Muscle layer of duodenum (tissue), 2 donors: ENCODE results near the gene PPT2.

Source experiments
- H3K27ac ChIP-seq: one replicate; pipeline ENCODE4 v1.7.0; 2013; ENCODE audit warnings: mild to moderate bottlenecking, low read length
- H3K27me3 ChIP-seq: one replicate; pipeline ENCODE4 v1.7.0; 2013; ENCODE audit warnings: low read depth, mild to moderate bottlenecking, control low read depth, low read length
- H3K36me3 ChIP-seq, 2 donors: one replicate each; pipeline ENCODE4 v1.7.0; 2013; ENCODE audit warnings: low read length in 2 of 2, control low read depth in 1 of 2, mild to moderate bottlenecking in 1 of 2; ENCODE audit not compliant: insufficient read depth in 2 of 2, control insufficient read depth in 1 of 2
- H3K4me1 ChIP-seq, 2 donors: one replicate each; pipeline ENCODE4 v1.7.0; 2013; ENCODE audit warnings: low read length in 2 of 2, mild to moderate bottlenecking in 2 of 2, control low read depth in 1 of 2, moderate library complexity in 1 of 2; ENCODE audit not compliant: insufficient read depth in 2 of 2, control insufficient read depth in 1 of 2
- H3K4me3 ChIP-seq, 2 donors: one replicate each; pipeline ENCODE4 v1.7.0; 2013; ENCODE audit warnings: low read length in 2 of 2, low read depth in 1 of 2, mild to moderate bottlenecking in 1 of 2
- H3K9me3 ChIP-seq, 2 donors: one replicate each; pipeline ENCODE4 v1.7.0; 2013; ENCODE audit warnings: low read length in 2 of 2, control low read depth in 1 of 2, mild to moderate bottlenecking in 1 of 2; ENCODE audit not compliant: control insufficient read depth in 1 of 2
- donor health status: healthy.

PPT2 gene, protein sequence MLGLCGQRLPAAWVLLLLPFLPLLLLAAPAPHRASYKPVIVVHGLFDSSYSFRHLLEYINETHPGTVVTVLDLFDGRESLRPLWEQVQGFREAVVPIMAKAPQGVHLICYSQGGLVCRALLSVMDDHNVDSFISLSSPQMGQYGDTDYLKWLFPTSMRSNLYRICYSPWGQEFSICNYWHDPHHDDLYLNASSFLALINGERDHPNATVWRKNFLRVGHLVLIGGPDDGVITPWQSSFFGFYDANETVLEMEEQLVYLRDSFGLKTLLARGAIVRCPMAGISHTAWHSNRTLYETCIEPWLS

DNA sequence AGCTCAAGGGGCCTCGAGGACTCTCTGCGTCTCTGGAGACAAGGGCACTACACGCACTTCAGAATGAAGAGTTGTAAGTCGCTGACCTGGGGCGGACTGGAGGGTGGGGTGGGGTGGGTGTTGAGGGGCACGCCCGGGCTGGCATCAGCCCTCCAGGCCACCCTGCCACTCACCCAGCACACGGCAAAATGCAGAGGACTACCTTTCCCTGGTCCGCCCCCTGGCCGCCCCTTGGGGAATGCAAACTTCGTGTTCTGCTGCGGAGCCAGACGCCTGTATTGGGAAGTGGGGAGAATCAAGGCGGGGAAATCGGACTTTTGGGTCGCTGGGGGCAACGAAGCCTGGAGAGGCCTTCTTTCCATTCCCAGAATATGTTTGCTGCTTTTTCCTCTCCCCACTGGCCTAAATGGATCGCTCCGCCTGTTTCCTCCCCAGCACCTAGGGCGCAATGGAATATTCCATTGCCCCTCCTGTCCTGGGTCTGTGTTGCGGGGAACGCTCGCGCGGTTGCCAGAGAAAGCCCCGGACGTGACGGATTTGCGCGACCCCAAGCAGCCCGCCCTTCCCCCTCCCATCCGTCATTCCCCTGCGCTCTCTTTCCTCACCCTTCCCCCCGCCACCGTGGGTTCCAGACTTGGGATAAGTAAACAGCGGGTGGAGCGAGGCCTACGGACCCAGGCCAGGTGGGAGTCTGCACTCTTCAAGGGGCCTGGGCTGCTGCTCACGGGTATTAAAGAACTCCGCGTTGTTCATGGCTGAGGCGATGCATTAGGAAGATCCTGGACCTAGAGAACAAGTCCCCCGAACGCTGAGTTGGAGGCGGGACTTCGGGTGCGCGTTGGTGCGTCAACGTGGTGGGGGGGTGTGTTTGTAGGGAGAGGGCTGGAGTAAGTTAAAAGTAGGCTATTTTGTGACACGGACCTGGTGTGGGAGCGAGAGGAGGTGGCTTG is at the start of gene PPT2:
Gene PPT2 (plus strand): TSS at position 578 of the 950 bp plus-strand sequence. CDS start 454 bp downstream, outside the sequence.
- no peaks in the 10 kb centered on the region for H3K9me3 ChIP-seq
- H3K27ac ChIP-seq: peak within 1 kb of the TSS; percentile 82
- H3K27me3 ChIP-seq: no peaks in the 10 kb centered on the region
- H3K4me1 ChIP-seq: peaks cover 6 to 48% of the 10 kb centered on the region in 2 donors
- peak within 1 kb of the TSS; percentile 86 to 93 for H3K4me3 ChIP-seq
- peaks cover 17 to 32% of the 10 kb centered on the region in 2 donors for H3K36me3 ChIP-seq

DNA sequence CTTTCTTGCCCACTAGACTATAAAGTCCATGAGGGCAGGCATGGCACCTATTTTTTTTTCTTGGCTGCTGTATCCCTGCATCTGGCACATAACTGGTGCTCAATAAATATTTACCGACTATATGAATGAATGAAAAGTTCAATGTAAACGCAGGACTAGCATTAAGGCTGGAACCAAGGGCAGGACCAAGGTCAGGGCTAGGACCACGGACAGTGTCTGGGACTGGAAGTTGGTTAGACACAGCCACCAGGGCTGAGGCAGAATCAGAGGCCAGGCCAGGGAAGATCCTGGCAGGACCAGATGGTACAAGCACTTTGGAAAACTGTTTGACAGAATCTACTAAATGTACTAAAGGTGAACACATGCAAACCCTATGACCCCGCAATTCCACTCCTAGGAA is 48.5 kb upstream of the PPT2 start:
- H3K4me1 ChIP-seq: peaks cover 0 to 23% of the 10 kb centered on the region in 2 donors
- no peak overlapping the region for H3K4me3 ChIP-seq
- no peaks in the 10 kb centered on the region for H3K27me3 ChIP-seq
- no peaks in the 10 kb centered on the region for H3K9me3 ChIP-seq
- no peak overlapping the region for H3K27ac ChIP-seq
- no peaks in the 10 kb centered on the region for H3K36me3 ChIP-seq

DNA sequence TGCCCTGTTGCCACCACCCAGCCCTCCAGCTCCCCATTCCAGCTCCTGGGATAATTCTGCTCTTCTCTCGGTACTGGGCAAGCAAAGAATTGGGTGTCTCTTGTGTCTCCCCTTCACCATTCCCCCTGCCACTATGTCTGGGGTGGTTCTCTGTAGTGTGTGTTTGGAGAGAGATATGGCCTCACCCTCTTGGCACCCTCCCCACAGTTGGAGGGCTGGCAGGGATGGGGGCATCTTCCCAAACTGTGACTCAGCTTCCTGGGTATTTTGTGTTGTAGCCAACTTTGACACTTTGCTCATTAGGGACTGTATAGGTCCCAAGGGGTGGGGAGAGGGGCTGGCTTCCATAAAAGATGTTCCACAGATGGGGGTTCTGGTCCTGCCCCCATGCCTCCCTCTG is 46.5 kb upstream of the PPT2 start:
- H3K27me3 ChIP-seq: no peaks in the 10 kb centered on the region
- H3K36me3 ChIP-seq: no peaks in the 10 kb centered on the region
- H3K4me1 ChIP-seq: peaks cover 3 to 31% of the 10 kb centered on the region in 2 donors
- H3K9me3 ChIP-seq: no peaks in the 10 kb centered on the region
- peak overlapping the region; percentile 68 to 70 for H3K4me3 ChIP-seq
- peak overlapping the region; percentile 85 for H3K27ac ChIP-seq

DNA sequence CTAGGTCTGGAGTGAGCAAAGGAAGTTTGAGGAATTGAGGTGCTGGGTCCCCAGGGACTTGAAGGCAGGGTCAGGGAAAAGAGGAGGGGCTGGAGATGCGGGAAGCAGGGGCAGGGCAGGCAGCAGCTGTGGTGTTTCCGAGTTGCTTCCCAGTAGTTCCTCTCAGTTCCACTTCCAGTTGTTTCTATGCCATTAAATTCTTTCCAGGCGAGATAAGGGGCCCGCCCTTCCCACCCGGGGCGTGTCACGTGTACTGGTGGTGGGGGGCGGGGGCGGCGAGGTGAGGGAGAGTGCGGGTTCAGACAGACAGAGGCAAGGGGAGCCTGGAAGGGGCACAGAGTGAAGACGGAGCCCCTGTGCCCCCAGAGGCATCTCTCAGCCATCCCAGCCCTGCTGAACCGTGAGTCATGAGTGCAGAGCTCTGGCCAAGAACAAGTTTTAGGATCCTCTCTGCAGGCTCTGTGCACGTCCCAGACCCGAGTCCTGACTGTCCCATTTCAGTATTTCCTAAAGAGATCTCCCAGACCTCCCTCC is 45.8 kb upstream of the PPT2 start:
- H3K9me3 ChIP-seq: no peaks in the 10 kb centered on the region
- peak overlapping the region; percentile 85 for H3K27ac ChIP-seq
- H3K27me3 ChIP-seq: no peaks in the 10 kb centered on the region
- peak overlapping the region; percentile 68 to 70 for H3K4me3 ChIP-seq
- peaks cover 5 to 34% of the 10 kb centered on the region in 2 donors for H3K4me1 ChIP-seq
- no peaks in the 10 kb centered on the region for H3K36me3 ChIP-seq

DNA sequence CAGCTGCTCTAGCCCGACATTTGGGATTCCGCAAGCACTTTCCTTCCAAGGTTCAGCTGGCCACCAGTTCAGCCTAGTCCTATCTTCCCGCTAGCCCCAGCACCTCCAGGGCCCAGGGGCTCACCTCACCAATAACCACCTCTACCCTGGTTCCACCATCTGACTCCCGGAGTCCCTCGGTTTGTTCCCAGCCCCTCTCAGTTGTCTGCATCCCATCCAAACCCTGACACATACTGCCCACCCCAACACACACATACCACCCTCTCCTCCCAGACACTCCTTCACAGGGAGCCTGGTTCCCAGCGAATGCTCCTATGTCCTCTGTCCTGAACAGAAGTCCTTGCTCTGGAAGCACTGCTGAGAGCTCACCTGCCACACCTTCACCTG is 45.2 kb upstream of the PPT2 start:
- Histone ChIP-seq H3K36me3 (no peaks in the 10 kb centered on the region), H3K4me3 (peak overlapping the region; percentile 68 to 70), H3K9me3 (no peaks in the 10 kb centered on the region), H3K4me1 (peaks cover 11 to 40% of the 10 kb centered on the region in 2 donors), H3K27me3 (no peaks in the 10 kb centered on the region), H3K27ac (peak overlapping the region; percentile 79)

DNA sequence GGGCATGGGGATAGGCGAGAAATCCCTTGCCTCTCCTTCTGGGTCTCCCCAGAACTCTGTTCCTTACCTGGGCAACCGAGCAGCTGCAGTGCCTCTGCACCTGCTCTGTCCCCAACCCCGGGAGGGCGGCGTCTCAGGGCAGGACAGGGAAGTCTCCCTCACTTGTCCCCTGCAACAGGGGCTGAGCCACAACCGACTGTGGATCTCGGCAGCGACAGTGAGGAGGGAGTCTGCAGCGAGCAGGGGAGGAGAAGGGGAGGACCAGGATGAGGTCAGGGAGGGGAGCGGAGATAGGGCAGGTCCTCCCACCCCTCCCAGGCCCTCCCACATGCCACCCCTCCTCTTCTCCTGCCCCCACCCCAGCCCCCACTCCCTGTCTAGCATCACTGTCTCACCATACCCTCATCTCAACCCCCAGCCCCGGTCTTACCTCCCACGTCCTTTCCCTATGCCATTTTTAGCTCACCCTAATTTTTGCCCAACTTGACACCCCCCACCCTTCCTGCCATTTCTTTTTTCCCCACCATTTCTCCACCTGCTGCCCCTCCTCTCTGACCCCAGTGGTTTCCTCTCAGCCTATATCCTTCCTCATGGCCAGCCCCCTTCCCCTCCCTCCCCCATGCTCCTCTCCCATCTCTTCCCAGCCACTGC is 44.7 kb upstream of the PPT2 start, which contains the start of gene TNXB:
Gene TNXB (minus strand): TSS at position 225 of the 651 bp plus-strand sequence. CDS start 11,140 bp downstream, outside the sequence.
- Histone ChIP-seq H3K27ac (peak within 1 kb of the TSS; percentile 79), H3K4me1 (peaks cover 14 to 45% of the 10 kb centered on the region in 2 donors), H3K36me3 (no peaks in the 10 kb centered on the region), H3K27me3 (no peaks in the 10 kb centered on the region), H3K9me3 (no peaks in the 10 kb centered on the region), H3K4me3 (peak within 1 kb of the TSS; percentile 68 to 70)

DNA sequence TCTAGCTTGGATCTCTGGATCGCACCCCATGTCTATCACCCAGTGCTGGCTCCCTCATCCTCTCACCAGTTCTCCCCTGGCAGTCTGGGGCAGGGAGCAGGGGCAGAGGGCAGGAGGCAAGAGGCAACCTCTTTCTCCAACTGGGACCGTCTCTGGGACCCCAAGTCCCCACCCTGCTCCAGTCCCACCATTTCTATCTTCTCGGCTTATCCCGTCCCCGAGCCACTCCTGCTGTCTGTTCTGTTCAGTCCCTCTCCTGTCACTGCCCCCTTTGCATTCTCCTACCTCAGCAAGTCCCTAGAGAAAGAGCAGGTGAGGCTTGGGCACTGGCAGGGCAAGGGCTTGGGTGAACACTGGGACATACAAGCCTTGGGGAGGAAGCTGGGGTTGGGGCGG is 44.2 kb upstream of the PPT2 start:
- Histone ChIP-seq H3K4me1 (peaks cover 14 to 47% of the 10 kb centered on the region in 2 donors), H3K9me3 (no peaks in the 10 kb centered on the region), H3K36me3 (no peaks in the 10 kb centered on the region), H3K27me3 (no peaks in the 10 kb centered on the region), H3K27ac (peak overlapping the region; percentile 71), H3K4me3 (peak overlapping the region; percentile 34 to 68)

DNA sequence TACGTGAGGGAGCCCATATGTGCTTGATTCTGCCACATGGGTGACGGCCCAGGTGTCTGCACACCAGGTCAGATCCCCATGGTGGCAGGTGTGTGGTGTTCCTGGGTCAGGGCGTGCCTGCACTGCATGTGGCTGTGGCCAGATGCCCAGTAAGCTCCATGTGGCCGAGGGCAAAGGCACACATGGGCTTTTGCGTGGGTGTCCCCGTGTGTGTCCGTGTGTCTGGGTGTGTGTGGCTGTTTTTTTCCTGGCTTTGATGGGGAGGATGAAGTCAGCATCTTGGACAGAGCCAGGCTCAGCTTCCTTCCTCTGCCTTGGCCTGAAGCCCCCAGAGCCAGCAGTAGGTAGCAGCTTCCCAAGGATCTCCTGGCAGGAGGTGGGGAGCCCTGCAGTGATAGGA is 43.3 kb upstream of the PPT2 start:
- Histone ChIP-seq H3K4me3 (peak overlapping the region; percentile 34 to 37), H3K9me3 (no peaks in the 10 kb centered on the region), H3K4me1 (peaks cover 14 to 50% of the 10 kb centered on the region in 2 donors), H3K36me3 (peaks cover under 1 to 3% of the 10 kb centered on the region in 2 donors), H3K27me3 (no peaks in the 10 kb centered on the region), H3K27ac (peak overlapping the region; percentile 71)

DNA sequence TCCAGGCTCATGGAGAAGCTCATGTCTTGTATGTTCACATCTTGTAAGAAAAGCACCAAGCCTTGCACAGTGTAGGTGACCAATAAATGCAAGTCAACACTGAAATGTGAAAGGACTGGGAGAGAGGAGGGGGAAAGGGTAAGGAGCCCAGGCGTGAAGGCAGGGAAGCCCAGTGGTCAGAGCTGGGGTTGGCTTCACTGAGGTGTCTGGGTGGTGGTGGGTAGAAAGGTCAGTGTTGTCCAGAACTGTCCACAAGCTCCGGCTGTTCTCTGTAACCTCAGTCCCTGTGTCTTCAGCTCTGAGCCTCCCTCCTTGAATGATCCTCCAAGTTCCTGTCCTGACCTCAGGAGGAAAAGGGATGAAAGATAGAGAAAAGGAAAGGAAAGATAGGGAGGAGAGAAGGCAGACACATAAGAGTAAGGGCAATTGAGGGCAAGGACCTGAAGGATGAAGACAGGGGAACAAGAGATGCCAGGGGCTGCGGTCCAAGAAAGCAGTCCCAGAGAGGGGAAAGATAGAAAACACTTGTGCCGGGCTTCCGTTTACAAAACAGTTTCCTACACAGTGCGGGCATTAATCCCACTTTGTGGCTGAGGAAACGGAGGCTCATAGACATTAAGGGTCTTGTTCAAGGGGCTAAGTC is 42.4 kb upstream of the PPT2 start:
- Histone ChIP-seq H3K4me3 (no peak overlapping the region), H3K9me3 (no peaks in the 10 kb centered on the region), H3K27ac (peak overlapping the region; percentile 71), H3K36me3 (peaks cover 10 to 12% of the 10 kb centered on the region in 2 donors), H3K4me1 (peaks cover 14 to 47% of the 10 kb centered on the region in 2 donors), H3K27me3 (no peaks in the 10 kb centered on the region)

DNA sequence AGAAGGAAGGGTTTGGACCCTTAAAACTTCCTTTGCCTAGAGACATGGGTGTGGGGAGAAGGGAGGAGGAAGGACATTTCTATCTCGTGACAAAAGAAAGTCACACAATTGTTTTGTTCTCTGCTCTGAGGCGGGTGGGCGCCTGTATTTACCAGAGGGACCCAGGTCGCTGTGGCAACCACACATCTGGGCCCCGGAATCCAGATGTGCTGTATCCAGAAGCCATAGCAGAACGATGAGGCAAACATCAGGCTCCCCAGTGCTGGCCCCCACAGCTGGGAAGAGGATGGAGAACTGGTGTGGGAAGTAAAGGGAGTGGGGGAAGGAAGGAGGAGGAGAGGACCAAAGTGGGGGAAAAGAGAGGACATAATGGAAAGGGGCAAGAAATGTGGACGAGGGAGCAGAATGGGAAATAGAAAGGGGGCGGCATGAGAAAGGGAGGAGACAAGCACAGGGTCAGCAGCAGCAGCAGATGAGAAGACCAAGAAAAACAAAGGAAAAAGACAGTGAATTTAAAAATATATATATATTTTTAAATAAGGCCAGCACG is 41.4 kb upstream of the PPT2 start:
- Histone ChIP-seq H3K4me1 (peaks cover 14 to 45% of the 10 kb centered on the region in 2 donors), H3K36me3 (peaks cover 19 to 21% of the 10 kb centered on the region in 2 donors), H3K9me3 (no peaks in the 10 kb centered on the region), H3K4me3 (no peak overlapping the region), H3K27ac (peak overlapping the region; percentile 71), H3K27me3 (no peaks in the 10 kb centered on the region)
